SHP77 treated with DMSO at 0.1 percent for 48 hours (cell line): ENCODE measurements around the gene SV2B.

Source experiments
- DNase-seq: peaks from one replicate; lab custom pipeline; 2025; lab: John Stamatoyannopoulos, UW

SV2B gene

DNA sequence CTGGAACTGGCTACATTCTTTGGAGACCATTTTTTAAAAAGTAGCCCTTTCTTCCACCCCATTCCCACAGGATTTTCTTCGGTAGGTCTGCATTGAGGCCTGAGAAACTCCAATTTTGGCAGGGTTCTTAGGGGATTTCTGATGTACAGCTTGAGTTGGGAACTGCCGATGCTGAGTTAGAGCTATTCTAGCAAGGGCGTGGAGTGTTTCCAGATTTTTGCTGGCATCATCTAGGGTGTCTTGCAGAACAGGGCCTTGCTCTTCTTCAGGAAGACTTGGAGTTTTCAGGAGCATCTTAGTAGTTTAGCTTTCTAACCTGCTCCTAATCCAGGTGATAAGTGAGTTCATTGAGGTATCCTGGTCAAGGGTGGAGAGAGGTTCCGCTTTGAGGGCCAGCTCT is 41.0 kb downstream of the SV2B start:
- DNase-seq = no peak

DNA sequence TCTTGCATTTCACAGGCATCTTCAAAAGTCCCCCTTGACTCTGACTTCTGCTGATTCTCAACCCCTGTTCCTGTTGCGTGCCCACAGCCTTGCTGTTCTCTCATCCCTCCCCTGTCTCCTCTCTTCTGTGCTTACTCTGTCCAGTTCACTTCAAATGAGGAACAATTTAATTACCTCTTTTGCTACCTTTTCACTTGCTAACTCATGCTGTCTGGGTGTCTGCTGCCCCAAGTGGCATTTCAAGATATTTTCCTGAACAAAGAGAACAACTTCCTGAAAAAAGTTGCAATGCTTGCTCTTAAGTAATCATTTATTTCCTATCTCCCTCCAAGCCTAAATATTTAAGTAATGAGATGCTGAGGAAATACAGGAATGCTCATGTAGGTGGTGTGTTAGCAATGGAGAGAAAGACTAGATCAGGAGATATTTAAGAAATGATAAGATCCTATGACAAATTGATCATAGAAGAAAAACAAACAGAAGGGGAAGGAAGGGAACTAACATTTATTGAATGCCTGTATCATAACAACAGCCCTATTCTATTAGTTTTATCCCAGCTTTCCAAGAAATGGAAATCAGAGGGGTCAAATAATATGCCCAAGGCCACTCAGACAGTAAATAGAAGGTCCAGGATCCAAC is 42.2 kb downstream of the SV2B start:
- DNase-seq = peak; percentile 22

DNA sequence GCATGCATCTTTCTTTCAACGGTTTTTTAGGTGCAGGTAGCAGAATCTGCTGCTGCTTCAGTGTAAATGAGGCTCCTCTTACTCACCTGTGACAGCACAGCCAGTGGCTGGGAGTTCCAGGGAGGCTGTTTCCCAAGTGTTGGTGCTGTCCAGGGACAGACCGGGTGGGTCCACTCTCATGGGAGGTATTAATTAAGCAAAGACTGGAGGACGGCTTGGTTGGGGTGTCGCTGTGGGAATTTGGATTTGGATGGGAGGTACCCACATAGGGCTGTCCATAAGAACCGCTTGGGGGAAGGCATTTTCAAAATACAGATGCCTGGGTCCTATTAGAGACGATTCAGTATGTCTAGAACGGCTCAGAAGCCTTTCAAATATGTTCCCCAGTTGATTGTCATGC is 42.9 kb downstream of the SV2B start:
- no peak for DNase-seq

- DNase-seq = no peak
Observed at GRCh38 chr15:91146728-91147127, 46.7 kb downstream of the SV2B start.

GRCh38 chr15:91148243-91148642 is 48.2 kb downstream of the SV2B start:
- DNase-seq = no peak

- no peak for DNase-seq
Observed at GRCh38 chr15:91150502-91151160, 50.6 kb downstream of the SV2B start.

- no peak for DNase-seq
Observed at GRCh38 chr15:91151781-91152563, 51.9 kb downstream of the SV2B start.

DNA sequence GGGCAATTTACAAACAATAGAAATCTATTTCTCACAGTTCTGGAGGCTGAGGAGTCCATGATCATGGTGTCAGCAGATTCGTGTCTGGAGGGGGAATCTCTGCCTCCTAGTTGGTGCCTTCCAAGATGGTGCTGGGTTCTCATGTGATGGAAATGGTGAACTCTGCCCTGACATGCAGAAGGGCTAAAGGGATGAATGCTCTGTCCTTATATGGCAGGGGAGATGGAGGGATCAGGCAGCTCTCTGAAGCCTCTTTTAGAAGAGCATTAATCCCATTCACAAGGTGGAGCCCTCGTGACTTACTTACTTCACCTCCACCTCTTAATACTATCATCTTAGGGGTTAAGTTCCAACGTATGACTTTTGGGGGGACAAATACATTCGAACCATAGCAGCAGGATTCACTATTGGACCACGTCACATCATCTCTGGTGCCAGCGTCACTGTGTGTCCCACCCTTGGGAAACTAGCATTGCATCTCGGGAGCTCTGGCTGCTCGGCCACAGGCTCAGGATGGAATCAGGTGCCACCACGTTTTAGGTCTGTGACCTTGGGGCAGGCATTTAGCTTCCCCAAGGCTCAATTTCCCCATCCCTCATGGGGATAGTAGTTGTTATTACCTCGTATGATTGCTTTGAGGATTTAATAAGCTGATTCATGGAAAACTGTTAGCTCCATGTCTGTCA is 53.0 kb downstream of the SV2B start:
- no peak for DNase-seq

DNA sequence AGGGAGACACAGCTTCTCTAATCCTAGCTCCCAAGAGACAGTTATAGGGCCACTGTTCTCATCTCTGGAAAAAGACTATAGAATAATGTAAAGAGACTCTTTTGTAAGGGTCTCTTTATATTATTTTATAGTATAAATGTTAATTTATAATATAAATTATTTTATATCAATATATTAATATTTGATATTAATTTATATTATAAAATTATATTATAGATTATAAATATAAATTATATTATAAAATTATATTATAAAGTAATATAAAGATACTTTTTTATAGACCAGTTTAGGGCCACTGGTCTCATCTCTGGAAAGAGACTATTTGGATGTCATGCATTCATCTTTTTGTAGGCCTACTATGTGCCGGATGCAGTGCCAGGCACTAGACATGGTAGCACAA is 53.9 kb downstream of the SV2B start:
- DNase-seq = no peak

- DNase-seq = no peak
Observed at GRCh38 chr15:91156175-91156726, 56.2 kb downstream of the SV2B start.

DNA sequence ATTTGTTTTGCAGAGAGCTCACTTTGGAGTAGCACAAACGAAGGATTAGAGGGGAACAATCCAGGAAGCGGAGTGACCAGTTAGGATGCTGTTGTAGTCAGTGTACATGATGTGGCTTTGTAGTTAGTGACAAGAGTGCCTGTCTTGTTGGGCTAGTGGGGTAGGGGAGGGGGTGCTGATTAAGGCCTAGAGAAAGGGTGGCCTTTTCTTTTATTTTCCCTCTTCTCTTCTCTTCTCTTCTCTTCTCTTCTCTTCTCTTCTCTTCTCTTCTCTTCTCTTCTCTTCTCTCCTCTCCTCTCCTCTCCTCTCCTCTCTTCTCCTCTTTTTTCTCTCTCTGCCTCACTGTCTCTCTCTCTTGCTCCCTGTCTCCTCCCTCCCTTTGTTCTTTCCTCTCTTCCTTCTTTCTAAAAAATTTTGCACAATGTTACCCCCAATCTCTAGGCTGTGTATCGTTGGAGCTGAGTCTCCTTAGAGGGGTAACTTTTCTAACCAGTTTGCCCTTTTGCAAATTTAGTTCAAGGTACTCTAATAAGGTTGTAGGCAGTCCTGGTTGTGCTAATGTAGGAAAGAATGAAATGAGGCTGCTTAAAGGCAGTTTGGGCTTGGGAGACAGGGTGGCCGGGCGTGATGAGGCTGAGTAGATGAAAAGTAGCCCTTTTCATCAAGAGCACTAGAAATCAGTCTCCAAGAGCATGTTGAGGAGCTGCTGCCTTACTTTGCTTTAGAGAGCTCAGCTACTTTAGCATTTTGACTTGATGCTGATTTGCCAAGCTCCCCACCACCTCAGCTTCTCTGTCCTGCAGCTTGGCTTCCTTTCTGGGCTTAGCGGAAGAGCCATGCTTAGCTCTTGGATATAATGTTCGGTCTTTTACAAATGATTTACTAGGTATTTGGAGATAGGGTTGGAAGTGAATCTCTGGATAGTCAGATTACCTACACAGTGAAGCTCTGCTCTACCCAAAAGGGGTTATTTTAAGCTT is 58.6 kb downstream of the SV2B start:
- DNase-seq = no peak

- DNase-seq = no peak
Observed at GRCh38 chr15:91165850-91166249, 65.8 kb downstream of the SV2B start.

DNA sequence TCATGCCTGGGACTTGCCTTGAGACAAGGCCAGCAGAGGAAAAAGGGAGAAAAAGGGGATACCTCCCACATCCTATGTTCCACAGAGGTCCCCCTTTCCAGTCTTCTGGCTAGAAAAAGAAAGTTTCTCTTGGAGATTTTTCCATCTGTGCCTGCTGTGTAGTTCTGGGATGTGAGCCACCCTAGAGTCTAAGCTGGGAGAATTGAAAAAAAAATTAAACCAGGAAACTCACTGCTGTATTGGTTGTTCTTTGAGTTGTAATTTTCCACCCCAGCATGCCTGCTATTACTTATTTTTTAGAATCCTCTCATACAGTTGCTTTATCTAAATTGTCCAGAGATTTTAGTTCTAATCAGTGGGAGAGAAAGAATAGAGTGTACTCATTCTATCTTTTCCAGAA is 68.4 kb downstream of the SV2B start:
- no peak for DNase-seq

DNA sequence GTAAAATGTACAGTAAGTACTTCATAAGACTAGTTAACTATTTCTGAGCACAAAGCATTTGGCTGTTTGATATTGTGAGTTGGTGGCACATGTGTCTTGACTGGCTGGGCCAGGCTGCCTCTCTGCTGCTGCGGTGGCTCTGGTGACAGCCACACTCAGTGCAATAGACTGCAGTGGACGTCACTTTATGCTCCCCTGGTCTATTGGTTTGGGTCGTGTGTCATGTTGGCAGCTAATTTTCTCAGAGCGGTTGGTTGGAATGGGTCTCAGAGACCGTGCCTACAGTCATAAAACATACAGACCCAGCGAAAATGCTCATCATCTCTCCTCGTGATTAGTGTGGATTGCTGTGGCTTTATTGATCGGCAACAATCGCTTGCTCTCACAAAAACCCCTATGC is 71.3 kb downstream of the SV2B start:
- no peak for DNase-seq

GRCh38 chr15:91182101-91182500 is 82.0 kb downstream of the SV2B start:
- DNase-seq = peak; percentile 81

DNA sequence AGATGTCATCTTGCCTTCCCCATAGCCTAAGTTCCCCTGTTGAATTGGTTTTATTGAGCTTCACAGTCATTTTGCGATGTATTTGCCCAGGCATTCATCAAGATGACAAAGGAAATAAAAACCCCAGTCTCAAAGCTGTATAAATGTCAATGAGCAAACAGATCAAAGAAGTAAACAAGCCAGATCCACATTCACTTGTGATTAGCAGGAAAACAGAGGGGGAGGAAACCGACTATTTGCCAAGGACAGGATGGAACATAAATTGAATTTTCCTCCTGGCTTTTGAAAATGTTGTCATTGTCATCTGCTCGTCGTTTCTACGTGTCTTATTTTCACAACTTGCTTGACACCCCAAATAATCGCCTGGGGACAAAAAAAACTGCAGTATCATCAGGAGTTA is 83.5 kb downstream of the SV2B start:
- DNase-seq = peak; percentile 18

GRCh38 chr15:91184441-91184840 is 84.4 kb downstream of the SV2B start:
- DNase-seq = no peak

- no peak for DNase-seq
Observed at GRCh38 chr15:91186904-91187656, 87.0 kb downstream of the SV2B start.

- DNase-seq = no peak
Observed at GRCh38 chr15:91192285-91192684, 92.2 kb downstream of the SV2B start.

GRCh38 chr15:91192690-91193377 is 92.8 kb downstream of the SV2B start:
- peak; percentile 31 for DNase-seq
